Thoracic aorta (tissue), 2 donors: ENCODE measurements around the gene CIROP. TPM values are rescaled to one million over a fixed set of nuclear protein-coding genes. Genes with fewer than 3 reads are reported as not detected.

Experiments used
- ATAC-seq: fragments of 150-250 bp; one replicate; pipeline ENCODE4 v1.8.0; 2017; ENCODE audit warnings: low read depth; ENCODE audit not compliant: insufficient number of reproducible peaks, low FRiP score
- DNase-seq: peaks from one replicate; pipeline ENCODE4 v3.0.0-alpha.2; 2020; ENCODE audit warnings: low spot score
- H3K27ac ChIP-seq, 2 donors: fragments of 200-600 bp; sonication (generic); 1 replicate in 1 of 2; 2 replicates in 1 of 2; pipeline ENCODE4 v1.5.1; 2016; ENCODE audit warnings: mild to moderate bottlenecking in 2 of 2, moderate library complexity in 2 of 2
- H3K27me3 ChIP-seq: fragments of 200-600 bp; sonication (generic); replicated peaks from 2 replicates; pipeline ENCODE4 v1.6.0; 2016; ENCODE audit warnings: mild to moderate bottlenecking; ENCODE audit not compliant: insufficient read depth
- H3K36me3 ChIP-seq: fragments of 200-600 bp; sonication (generic); one replicate; pipeline ENCODE4 v1.5.1; 2016
- H3K4me1 ChIP-seq, 2 donors: fragments of 200-600 bp; sonication (generic); 1 replicate in 1 of 2; 2 replicates in 1 of 2; pipeline versions ENCODE4 v1.5.1 to v1.6.0; 2016; ENCODE audit warnings: low read depth in 2 of 2, mild to moderate bottlenecking in 1 of 2; ENCODE audit not compliant: control insufficient read depth in 1 of 2
- H3K4me3 ChIP-seq: fragments of 200-600 bp; sonication (generic); 2 replicates; pipeline ENCODE4 v1.5.1; 2016; ENCODE audit warnings: mild to moderate bottlenecking
- H3K9me3 ChIP-seq: fragments of 200-600 bp; sonication (generic); 2 replicates; pipeline ENCODE4 v1.5.1; 2016
- CTCF ChIP-seq: fragments of 200-600 bp; sonication (generic); IDR thresholded peaks from one replicate; pipeline ENCODE4 v1.5.1; 2019; ENCODE audit warnings: antibody characterized with exemption
- total RNA-seq, 2 donors: library from RNA; depleted of rRNA; stranded (reverse); fragments of >200 nt; gene quantifications; one replicate each; pipeline versions ENCODE4 v1.1.0 to v1.2.3, GENCODE V29; 2016

CIROP gene
- total RNA-seq, 2 donors from 2014 or later = 1.1 TPM; not detected in 1

- Histone ChIP-seq H3K36me3 (peaks cover 9% of the 10 kb centered on the region), H3K4me3 (no peak overlapping the region), H3K9me3 (no peaks in the 10 kb centered on the region), H3K4me1 (peaks cover 6 to 11% of the 10 kb centered on the region in 2 donors), H3K27me3 (no peaks in the 10 kb centered on the region), H3K27ac (no peak overlapping the region)
- ATAC-seq (no peak), DNase-seq (no peak)
- no peak for TF ChIP-seq CTCF
Measured at GRCh38 chr14:23055621-23056144, 49.1 kb downstream of the CIROP start.

GRCh38 chr14:23055147-23055550, 49.6 kb downstream of the CIROP start:
- Histone ChIP-seq H3K27ac (no peak overlapping the region), H3K4me1 (peaks cover 6 to 11% of the 10 kb centered on the region in 2 donors), H3K4me3 (no peak overlapping the region), H3K27me3 (no peaks in the 10 kb centered on the region), H3K36me3 (peaks cover 6% of the 10 kb centered on the region), H3K9me3 (no peaks in the 10 kb centered on the region)
- no peak for DNase-seq
- no peak for ATAC-seq
- TF ChIP-seq CTCF = no peak

GRCh38 chr14:23054000-23054811, 50.6 kb downstream of the CIROP start:
- no peak for TF ChIP-seq CTCF
- H3K27me3 ChIP-seq = no peaks in the 10 kb centered on the region
- peaks cover 2% of the 10 kb centered on the region for H3K36me3 ChIP-seq
- no peak for DNase-seq
- peaks cover 6 to 11% of the 10 kb centered on the region in 2 donors for H3K4me1 ChIP-seq
- H3K4me3 ChIP-seq = no peak overlapping the region
- ATAC-seq = no peak
- H3K27ac ChIP-seq = no peak overlapping the region
- H3K9me3 ChIP-seq = no peaks in the 10 kb centered on the region

- TF ChIP-seq CTCF = no peak
- Histone ChIP-seq H3K36me3 (no peaks in the 10 kb centered on the region), H3K4me3 (no peak overlapping the region), H3K4me1 (peaks cover 6 to 11% of the 10 kb centered on the region in 2 donors), H3K27ac (no peak overlapping the region), H3K27me3 (no peaks in the 10 kb centered on the region), H3K9me3 (no peaks in the 10 kb centered on the region)
- no peak for ATAC-seq
- DNase-seq = no peak
Measured at GRCh38 chr14:23053426-23053825, 51.4 kb downstream of the CIROP start.

- no peak for TF ChIP-seq CTCF
- H3K36me3 ChIP-seq = no peaks in the 10 kb centered on the region
- no peak overlapping the region for H3K4me3 ChIP-seq
- no peaks in the 10 kb centered on the region for H3K27me3 ChIP-seq
- no peak for DNase-seq
- no peak overlapping the region for H3K27ac ChIP-seq
- no peaks in the 10 kb centered on the region for H3K9me3 ChIP-seq
- no peak for ATAC-seq
- H3K4me1 ChIP-seq = peaks cover 6 to 11% of the 10 kb centered on the region in 2 donors
Measured at GRCh38 chr14:23052671-23053070, 52.1 kb downstream of the CIROP start.
